Esophagus squamous epithelium (tissue), 4 donors: Measurements from ENCODE around the gene PTPRN2.

Experiments used
- CTCF ChIP-seq, 6 experiments: fragments of 450-650 bp in 4 of 6; fragments of 200-600 bp in 2 of 6; sonication (generic) in 2 of 6; IDR thresholded peaks; one replicate each; pipeline ENCODE4 v1.5.1; 2016 to 2019; ENCODE audit warnings: antibody characterized with exemption in 6 of 6, mild to moderate bottlenecking in 4 of 6, moderate library complexity in 4 of 6
- POLR2A ChIP-seq, 4 donors: fragments of 450-650 bp; IDR thresholded peaks; one replicate each; pipeline ENCODE4 v1.6.1; 2017; ENCODE audit warnings: antibody characterized with exemption in 4 of 4, mild to moderate bottlenecking in 4 of 4, moderate library complexity in 3 of 4

GRCh38 chr7:158395349-158395748, 192.3 kb downstream of the PTPRN2 start:
- TF ChIP-seq POLR2A (IDR thresholded peaks at IDR 0.05) (no peak), CTCF (IDR thresholded peaks at IDR 0.05) (no peak)
